Activated CD8-positive, alpha-beta memory T cell treated with anti-CD3 and anti-CD28 coated beads, Interleukin-2, amount 50 U/mL, for 1 hour (primary cell): ENCODE measurements around the gene HNRNPM.

Source experiments
- DNase-seq: peaks from one replicate; pipeline ENCODE4 v3.0.0-alpha.2; 2020; ENCODE audit errors: extremely low read depth

HNRNPM gene

GRCh38 chr19:8459520-8460270 is 14.9 kb downstream of the HNRNPM start:
- no peak for DNase-seq

- DNase-seq: no peak
Measured at GRCh38 chr19:8460516-8461298, 15.9 kb downstream of the HNRNPM start.

- no peak for DNase-seq
Measured at GRCh38 chr19:8461376-8461775, 16.6 kb downstream of the HNRNPM start.

GRCh38 chr19:8461891-8462290 is 17.1 kb downstream of the HNRNPM start:
- no peak for DNase-seq

- DNase-seq: no peak
Measured at GRCh38 chr19:8462571-8462970, 17.8 kb downstream of the HNRNPM start.

DNA sequence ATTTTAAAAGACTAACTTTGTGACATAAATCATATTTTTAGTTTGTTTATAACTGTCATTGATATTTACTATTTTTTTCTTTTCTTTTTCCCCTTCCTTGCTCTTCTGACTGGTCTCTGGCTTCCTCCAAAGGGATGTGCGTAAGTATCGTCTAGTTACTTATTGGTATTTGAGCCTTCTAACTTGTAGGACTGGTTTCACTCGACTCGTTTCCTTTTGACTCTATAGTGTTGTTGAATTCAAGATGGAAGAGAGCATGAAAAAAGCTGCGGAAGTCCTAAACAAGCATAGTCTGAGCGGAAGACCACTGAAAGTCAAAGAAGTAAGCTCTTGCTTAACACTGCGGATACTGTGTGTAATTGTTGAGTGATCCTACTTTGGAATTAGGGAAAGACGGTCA is 18.6 kb downstream of the HNRNPM start:
- no peak for DNase-seq

DNA sequence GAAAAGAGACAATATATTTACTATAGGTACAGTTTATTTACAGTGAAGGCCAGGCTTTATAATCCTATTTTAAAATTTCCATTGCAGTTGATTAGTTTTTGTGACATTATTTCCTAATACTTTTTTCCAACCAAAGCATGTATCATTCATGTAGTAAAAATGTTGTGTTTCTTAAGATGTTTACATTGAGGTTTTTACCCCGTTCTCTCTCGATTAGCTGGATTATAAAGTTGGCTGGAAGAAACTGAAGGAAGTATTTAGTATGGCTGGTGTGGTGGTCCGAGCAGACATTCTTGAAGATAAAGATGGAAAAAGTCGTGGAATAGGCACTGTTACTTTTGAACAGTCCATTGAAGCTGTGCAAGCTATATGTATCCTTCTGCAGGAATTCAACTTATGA is 21.2 kb downstream of the HNRNPM start:
- DNase-seq: no peak

GRCh38 chr19:8468124-8468523 is 23.3 kb downstream of the HNRNPM start:
- no peak for DNase-seq

DNA sequence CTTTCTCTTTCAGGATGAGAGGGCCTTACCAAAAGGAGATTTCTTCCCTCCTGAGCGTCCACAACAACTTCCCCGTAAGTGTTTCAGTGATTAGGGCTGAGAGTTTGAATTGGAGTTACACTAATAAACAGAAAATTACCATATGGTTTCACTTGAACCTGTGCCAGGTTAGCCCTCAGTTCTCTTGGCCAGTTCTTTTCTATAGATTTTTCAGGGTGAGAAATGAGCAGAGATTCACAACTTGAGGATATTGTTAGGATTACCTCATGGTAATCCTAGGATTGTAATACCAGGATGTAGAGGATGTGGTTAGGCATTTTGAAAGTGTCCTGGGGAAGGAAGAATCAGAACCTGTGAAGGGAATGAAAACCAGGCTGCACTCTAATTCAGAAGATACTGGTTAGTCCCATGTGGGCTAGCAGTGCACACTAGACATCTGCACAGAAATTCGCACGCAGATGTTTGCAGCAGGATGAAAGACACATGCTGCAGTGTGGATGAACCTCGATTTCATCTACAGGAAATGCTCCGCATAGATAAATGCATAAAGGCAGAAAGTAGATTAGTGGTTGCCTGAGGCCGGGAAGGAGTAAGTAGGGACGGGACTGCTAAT is 24.1 kb downstream of the HNRNPM start:
- DNase-seq: no peak

GRCh38 chr19:8469613-8470368 is 25.0 kb downstream of the HNRNPM start:
- DNase-seq: no peak

DNA sequence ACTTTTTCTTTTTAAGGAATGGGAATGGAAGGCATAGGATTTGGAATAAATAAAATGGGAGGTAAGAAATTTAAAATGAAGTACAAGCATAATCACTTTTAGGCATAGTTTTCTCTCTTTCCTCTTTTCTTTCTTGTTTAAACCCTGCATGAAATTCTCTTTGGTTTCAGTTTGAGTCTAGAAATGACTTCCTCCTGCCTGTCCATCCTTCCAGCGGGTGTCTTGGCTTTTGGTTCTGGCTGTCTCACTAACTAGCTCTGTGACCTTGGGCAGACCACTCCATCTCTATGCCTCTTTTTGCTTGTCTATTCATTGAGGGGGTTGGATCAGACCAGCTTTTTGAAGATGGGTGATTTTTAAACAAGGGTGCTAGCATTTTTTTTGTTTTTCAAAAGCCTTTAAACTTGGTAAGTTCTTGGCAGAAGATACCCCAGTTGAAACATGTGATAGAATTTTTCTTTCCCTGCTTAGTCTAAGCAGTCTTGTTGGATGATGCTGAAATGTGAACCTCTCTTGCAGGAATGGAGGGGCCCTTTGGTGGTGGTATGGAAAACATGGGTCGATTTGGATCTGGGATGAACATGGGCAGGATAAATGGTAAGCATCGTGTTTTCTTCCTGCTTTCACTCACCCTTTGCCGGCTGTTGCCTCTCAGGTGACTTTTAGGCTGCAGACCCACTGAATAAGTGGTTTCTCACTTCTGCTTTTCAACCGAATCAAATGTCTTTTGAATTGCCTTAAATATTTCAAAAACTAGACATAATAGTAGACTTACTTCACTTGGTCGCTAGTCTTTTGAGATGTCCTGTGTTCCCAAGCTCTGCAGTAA is 29.1 kb downstream of the HNRNPM start:
- no peak for DNase-seq

DNA sequence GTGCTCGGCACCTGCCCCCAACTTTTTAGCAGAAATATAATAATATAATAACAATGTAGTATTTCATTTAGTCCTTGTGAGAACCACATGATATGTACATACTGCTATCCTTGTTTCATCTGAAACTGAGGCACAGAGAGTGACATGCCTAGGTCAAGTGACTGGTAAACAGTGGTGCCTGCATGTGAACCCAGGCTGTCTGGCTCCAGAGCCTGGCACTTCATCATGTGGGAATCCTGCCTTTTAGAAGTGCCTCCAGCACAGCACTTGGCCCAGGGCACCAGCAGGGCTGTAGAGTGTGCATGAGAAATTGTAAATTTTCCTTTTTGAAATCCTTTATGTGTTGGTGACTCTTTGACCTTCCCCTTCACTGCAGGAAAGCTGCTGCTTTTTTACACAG is 30.2 kb downstream of the HNRNPM start:
- no peak for DNase-seq

DNA sequence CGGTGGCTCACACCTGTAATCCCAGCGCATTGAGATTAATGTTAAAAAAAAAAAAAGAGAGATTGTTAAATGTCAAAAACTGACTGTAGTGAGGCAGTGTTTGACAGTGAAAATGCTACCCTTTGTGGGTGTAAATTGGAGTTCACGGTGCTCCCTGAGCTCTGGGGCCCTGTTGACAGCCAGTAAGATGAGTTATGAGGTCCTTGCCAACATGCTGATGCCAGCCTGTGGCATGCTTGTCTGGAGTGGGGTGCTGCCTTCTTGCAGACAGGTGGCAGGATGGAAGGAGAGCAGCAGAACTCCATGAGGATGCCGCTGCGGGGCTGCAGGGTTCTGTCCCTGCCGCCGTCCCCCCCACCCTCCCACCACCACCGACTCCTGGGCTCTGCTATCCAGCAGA is 31.7 kb downstream of the HNRNPM start:
- no peak for DNase-seq

GRCh38 chr19:8477889-8478288 is 33.1 kb downstream of the HNRNPM start:
- DNase-seq: no peak

DNA sequence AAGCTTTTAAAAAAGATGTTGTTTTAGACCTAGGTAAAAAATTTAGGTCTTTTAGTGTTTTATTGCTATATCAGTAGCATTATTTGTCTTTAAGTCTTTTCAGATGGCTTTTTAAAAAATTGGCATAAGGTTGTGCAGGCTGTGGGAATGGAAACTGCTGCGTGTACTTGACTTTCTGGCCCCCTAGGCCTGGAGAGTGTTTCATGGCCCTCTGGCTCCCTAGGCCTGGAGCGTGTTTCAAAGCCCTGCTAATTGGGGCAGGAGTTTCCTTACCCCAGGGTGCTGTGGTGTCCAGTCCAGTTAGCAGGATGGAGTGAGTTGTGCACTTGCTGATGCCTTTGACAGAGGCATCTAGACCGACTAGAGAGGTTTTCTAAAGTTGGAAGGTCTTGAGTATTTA is 33.8 kb downstream of the HNRNPM start:
- no peak for DNase-seq

DNA sequence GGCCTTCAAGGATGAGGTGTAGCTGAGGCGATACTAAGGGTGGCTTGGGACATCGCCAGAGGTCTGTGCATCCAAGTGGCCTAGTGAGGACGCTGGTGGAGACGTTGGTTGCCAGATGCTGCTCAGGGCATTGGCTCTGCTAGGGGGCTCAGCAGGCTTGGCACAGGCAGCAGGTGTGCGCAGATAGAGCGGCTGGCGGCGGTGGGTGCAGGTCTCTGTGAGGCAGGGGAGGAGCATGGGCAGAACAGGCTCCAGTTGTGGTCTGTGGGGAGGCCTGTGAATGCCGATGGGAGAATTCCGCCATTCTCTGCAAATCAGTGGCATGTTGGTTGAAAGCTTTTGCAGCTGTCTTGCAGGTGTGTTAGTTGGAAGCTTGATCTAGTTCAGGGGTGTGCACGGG is 36.4 kb downstream of the HNRNPM start:
- no peak for DNase-seq

- DNase-seq: no peak
Measured at GRCh38 chr19:8481616-8482015, 36.8 kb downstream of the HNRNPM start.

GRCh38 chr19:8482696-8483095 is 37.9 kb downstream of the HNRNPM start:
- no peak for DNase-seq

DNA sequence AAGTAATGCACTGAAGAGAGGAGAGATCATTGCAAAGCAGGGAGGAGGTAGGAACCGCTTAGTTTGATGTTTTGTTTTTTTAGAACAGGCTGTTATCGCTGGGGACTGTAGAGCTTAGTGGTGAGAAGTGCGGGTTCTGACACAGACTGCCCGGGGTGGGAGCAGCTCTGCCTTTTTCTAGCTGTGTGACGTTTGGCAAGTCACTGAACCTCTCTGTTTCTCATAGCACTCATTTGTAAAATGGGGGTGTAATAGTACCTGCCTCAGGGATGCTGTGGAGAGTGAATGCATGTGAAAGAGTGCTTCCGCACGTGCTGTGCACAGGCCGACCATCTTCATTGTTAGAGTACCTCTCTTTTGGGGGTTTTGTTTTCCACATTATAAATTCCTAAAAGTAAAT is 38.4 kb downstream of the HNRNPM start:
- no peak for DNase-seq

GRCh38 chr19:8484331-8484894 is 39.6 kb downstream of the HNRNPM start:
- no peak for DNase-seq
